ENCODE data around the gene TMEM178B.
"Not testable (repeated sequence)": the region's sequence is repeated elsewhere in the genome, so short reads cannot be mapped to it uniquely, and the experiment has no call there.

The TMEM178B gene

DNA sequence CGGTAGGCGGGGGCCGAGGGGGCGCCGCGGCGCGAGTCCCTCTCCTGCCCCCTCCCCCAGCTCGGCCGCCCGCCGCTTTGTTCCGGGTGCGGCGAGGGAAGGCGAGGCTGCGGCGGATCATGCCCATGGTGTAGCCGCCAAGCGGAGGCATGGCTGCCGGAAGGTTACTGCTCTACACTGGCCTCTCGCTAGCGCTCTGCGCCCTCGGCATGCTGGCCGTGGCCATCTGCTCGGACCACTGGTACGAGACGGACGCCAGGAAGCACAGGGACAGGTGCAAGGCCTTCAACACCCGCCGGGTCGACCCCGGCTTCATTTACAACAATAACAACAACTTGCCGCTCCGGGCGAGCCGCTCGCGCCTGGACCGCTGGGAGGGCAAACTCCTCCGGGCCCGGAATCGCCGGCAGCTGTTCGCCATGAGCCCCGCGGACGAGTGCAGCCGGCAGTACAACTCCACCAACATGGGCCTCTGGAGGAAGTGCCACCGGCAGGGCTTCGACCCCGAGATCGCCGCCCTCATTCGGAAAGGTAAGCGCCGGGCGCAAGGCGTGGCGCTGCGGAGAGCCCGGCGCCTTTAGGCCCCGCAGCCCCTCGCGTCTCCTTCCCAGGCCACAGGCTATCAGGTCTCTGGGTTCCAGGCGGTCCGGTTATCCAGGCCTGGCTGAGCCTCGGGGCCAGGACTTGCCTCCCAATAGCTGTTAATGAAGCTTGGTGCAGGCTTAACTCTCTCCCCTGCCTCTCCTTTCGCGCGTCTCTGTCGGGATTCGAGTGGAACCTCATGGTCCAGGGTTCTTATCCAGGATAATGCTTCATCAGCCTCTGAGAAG lies 513 bp downstream of the TMEM178B start:
- peak; percentile 26 for DNase-seq

GRCh38 chr7:141074997-141075396 lies 1.1 kb downstream of the TMEM178B start:
- no peak for DNase-seq

- DNase-seq: no peak
Observed at GRCh38 chr7:141076377-141076776, 2.5 kb downstream of the TMEM178B start.

- DNase-seq: no peak
Observed at GRCh38 chr7:141079219-141079618, 5.4 kb downstream of the TMEM178B start.

DNA sequence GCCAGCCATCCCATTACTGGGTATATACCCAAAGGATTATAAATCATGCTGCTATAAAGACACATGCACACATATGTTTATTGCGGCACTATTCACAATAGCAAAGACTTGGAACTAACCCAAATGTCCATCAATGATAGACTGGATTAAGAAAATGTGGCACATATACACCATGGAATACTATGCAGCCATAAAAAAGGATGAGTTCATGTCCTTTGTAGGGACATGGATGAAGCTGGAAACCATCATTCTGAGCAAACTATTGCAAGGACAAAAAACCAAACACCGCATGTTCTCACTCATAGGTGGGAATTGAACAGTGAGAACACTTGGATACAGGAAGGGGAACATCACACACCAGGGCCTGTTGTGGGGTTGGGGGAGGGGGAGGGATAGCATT lies 15.6 kb downstream of the TMEM178B start:
- not testable (repeated sequence) for DNase-seq

DNA sequence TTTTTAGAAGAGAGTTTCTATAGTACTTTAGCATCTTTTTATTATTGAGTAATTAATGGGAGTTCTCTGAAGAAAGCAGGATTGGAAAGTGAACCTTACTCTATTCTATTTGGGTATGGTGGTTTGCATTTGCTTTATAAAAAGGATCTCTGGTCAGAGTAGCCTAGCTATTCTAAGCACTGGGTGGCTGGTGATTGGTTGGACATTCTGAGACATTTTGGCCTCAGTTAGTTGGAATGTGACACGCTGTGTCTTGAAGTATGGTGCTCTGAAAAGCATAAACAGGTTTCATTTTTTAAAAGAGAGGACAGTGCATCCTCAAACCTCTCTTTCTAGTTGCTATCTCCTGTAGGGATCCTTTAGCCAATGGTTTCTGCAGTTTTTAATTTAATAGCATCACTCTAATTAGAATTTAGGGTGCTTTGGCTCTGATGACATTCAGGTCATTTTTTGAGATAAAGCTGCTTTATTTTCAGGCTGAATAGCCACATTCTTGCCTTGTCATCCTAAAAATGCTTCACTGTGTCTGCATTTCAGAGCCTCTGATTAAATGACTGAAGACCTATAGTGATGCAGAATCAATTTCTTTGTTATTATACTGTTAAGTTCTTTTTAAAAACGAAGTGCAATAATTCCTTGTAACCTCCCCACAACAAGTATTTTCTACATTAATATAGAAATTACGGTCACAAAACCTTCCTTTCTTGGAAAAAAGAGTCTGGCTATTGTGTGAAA lies 20.6 kb downstream of the TMEM178B start:
- no peak for DNase-seq

DNA sequence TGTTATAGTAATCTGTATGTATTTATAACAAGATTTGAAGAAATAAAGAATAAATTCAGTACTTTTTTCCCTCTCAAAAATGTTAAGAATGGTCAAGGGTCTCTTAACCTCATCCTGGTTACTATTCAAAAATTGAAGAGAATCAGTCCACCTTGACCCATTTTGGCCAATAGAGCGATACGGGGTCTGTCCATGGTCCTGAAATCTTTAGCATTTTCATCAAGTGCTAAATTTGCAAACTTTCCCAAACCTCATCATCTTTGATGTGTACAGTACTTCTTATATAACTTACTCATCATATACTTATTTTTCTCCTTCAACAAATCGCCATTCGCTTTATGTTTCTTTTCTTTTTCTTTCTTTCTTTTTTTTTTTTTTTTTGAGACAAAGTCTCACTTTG lies 23.6 kb downstream of the TMEM178B start:
- DNase-seq: peak; percentile 10

- no peak for DNase-seq
Observed at GRCh38 chr7:141102436-141102835, 28.6 kb downstream of the TMEM178B start.

- DNase-seq: no peak
Observed at GRCh38 chr7:141103847-141104429, 30.1 kb downstream of the TMEM178B start.

GRCh38 chr7:141113131-141113530 lies 39.3 kb downstream of the TMEM178B start:
- no peak for DNase-seq

GRCh38 chr7:141114029-141114664 lies 40.3 kb downstream of the TMEM178B start:
- DNase-seq: no peak

DNA sequence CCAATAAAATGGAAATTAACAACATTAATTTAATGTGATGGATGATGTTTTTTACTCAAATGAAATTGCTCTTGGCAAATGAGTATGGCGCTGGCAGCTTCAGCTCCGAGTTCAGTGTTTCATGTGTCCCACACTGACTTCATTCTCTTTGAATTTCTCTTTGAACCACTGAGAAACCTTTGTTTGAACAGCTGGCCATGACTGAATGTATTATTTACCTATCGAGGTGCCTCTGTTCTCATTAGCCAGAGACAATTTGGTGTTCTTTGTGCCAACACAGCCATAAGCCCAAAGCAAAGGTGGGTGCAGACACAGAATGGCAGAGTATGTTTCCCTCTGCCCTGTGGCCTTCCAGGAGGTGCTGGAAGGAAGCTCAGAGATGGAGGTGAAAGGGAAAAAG lies 42.1 kb downstream of the TMEM178B start:
- no peak for DNase-seq

DNA sequence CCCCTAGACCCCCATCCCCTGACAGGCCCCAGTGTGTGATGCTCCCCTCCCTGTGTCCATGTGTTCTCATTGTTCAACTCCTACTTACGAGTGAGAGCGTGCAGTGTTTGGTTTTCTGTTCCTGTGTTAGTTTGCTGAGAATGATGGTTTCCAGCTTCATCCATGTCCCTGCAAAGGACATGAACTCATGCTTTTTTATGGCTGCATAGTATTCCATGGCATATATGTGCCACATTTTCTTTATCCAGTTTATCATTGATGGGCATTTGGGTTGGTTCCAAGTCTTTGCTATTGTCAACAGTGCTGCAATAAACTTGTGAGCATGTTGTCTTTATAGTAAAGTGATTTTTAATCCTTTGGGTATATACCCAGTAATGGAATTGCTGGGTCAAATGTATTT lies 42.8 kb downstream of the TMEM178B start:
- DNase-seq: not testable (repeated sequence)

DNA sequence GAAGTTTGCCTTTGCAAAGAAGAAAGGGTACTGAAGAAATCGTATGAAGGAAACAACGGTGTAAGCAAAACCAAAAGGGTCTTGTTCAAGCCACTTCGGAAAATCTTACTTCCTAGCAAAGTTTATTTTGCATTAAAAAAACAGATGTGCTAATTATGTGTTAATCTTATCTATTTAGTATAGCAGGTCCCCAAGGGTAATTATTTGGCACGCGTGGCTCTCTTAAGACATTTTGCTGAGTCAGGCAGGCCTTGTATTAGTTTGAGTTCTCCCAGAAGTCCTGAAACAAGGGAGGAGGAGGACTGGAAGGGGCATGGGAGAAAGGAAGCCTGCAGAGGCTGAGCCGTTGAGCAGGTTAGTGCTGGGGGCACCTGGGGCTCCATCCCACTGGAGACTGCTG lies 44.9 kb downstream of the TMEM178B start:
- no peak for DNase-seq

DNA sequence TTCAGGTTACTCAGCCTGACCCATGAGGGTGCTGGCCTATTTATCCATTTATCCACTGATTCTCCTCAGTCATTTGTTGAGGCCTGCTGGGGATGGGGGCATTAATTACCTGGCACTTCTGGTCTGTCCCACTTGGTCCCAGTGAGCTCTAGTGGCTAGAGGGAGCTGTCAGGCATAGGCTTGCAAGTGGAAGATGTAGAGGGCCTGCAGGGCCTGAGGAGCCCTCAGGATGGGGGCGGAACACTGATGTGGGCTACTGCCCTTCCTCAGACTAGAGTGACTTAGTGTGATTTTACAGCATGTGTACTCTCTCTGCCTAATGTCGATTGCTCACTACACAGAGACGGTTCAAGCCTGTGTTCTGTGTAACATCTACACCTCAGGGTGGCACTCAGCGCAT lies 45.3 kb downstream of the TMEM178B start:
- no peak for DNase-seq

DNA sequence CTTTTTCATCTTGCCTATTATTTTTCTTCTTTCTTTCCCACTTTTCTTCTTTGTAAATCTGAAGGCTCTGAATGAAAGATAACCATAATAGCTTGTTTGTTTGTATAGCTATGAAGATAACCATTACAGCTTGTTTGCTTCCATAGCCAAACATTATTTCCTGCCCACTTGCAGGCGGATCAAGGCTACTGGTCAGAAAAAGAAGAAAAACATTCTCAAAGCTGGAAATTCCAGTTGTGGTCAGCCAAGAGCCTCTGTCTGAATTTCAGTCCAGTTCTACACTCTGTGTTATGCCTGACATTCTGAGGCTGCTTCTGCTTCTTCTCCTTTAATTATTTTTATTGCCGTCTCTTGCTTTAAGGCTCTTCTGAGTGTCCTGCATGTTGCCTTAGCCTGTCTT lies 48.9 kb downstream of the TMEM178B start:
- no peak for DNase-seq

DNA sequence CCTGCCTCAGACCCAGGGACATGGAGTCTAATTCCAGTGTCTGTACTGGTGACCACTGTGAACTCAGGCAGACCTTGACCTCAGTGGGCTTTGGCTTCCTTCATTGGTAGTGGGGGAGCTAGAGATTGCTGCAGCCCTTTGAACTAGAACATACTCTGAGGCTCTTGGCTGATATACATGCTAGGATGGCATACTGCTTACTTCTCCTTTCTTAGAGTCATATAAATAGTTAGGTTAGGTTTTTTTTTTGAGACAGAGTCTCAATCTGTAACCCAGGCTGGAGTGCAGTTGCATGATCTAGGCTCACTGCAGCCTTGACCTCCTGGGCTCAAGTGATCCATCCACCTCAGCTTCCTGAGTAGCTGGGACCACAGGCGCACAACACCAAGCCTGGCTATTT lies 49.7 kb downstream of the TMEM178B start:
- DNase-seq: no peak

- DNase-seq: no peak
Observed at GRCh38 chr7:141126107-141126506, 52.2 kb downstream of the TMEM178B start.

GRCh38 chr7:141128506-141128905 lies 54.6 kb downstream of the TMEM178B start:
- DNase-seq: no peak

DNA sequence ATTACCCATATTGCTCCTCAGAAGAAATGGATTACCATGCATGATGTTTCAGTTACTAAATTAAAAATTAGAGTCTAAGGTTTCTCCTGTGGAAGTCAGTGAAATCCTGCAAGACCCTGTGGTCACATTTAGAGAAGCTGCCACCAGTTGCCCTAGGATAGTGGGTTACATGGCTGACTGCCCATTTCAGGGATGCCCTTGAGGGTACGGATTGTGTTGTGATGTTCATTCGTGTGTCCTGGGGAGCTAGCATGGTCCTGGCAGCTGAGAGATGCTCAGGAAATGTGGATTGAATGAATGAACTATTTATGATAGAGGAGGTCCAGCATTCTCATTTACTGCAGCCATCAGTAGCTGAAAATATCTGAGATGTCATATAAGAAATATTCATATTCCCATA lies 55.1 kb downstream of the TMEM178B start:
- DNase-seq: no peak

GRCh38 chr7:141132671-141133070 lies 58.8 kb downstream of the TMEM178B start:
- DNase-seq: no peak

DNA sequence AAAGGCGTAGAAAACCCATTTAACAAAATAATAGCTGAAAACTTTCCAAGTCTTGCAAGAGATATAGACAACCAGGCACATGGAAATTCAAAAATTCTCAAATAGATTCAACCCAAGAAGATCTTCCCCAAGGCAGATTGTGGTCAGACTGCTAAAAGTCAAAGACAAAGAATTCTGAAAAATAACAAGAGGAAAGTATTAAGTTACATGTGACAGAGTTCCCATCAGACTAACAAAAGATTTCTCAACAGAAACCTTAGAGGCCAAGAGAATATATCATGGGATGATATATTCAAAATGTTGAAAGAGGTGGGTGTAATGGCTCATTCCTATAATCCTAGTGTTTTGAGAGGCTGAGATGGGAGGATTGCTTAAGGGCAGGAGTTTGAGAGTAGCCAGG lies 59.8 kb downstream of the TMEM178B start:
- DNase-seq: peak; percentile 39

- DNase-seq: no peak
Observed at GRCh38 chr7:141142058-141142457, 68.2 kb downstream of the TMEM178B start.
